WTC11 (cell line): Measurements from ENCODE around the gene KAT6B. TPM values are rescaled to one million over a fixed set of nuclear protein-coding genes. Genes with fewer than 3 reads are reported as not detected.

Experiments used
- ATAC-seq: fragments of 200-7000 bp; cut with Tn5 transposase; 2 replicates; pipeline ENCODE4 v1.10.0; 2021; ENCODE audit warnings: mild to moderate bottlenecking, moderate library complexity
- CTCF ChIA-PET: fragments of 300-600 bp; sonication (Branson Sonifier 250); formaldehyde crosslinking; loops from one replicate; lab custom pipeline; 2021; ENCODE audit warnings: antibody characterized with exemption; lab: Charles Lee
- POLR2A ChIA-PET: fragments of 350-600 bp; sonication (Branson Sonifier 250); formaldehyde crosslinking; loops from one replicate; lab custom pipeline; 2021; ENCODE audit warnings: antibody characterized with exemption; lab: Charles Lee
- DNase-seq: peaks from one replicate; pipeline ENCODE4 v3.0.0; 2021; ENCODE audit warnings: low spot score
- H3K27ac Mint-ChIP-seq: 2 replicates; pipeline ENCODE4 v1.8.0; 2021; ENCODE audit warnings: mixed read lengths
- H3K27me3 Mint-ChIP-seq: 2 replicates; pipeline ENCODE4 v1.8.0; 2021; ENCODE audit warnings: low read depth, mild to moderate bottlenecking, moderate library complexity, mixed read lengths
- H3K36me3 Mint-ChIP-seq: 2 replicates; pipeline ENCODE4 v1.8.0; 2021; ENCODE audit warnings: mixed read lengths
- H3K4me1 Mint-ChIP-seq: 2 replicates; pipeline ENCODE4 v1.8.0; 2022; ENCODE audit warnings: mixed read lengths
- H3K4me3 Mint-ChIP-seq: 2 replicates; pipeline ENCODE4 v1.8.0; 2021; ENCODE audit warnings: mild to moderate bottlenecking, moderate library complexity, mixed read lengths
- H3K9me3 Mint-ChIP-seq: 2 replicates; pipeline ENCODE4 v1.8.0; 2021; ENCODE audit warnings: mixed read lengths
- KAT7 ChIP-seq: sonication (generic); formaldehyde crosslinking; IDR thresholded peaks from 2 replicates; pipeline ENCODE4 v1.8.1; 2023; ENCODE audit warnings: missing genetic modification reagents, mild to moderate bottlenecking, borderline replicate concordance
- MLX ChIP-seq: sonication (generic); formaldehyde crosslinking; IDR thresholded peaks from 2 replicates; pipeline ENCODE4 v1.8.1; 2023; ENCODE audit warnings: mild to moderate bottlenecking, missing genetic modification reagents, moderate library complexity
- MXD4 ChIP-seq: fragments of 250-450 bp; sonication (Bioruptor Pico); IDR thresholded peaks from 2 replicates; pipeline ENCODE4 v1.8.0; 2021; ENCODE audit warnings: mild to moderate bottlenecking, moderate library complexity, borderline replicate concordance
- USF1 ChIP-seq: sonication (generic); formaldehyde crosslinking; IDR thresholded peaks from 2 replicates; pipeline ENCODE4 v1.8.0; 2022; ENCODE audit warnings: mild to moderate bottlenecking, missing genetic modification reagents
- ZNF219 ChIP-seq: sonication (generic); formaldehyde crosslinking; IDR thresholded peaks from 2 replicates; pipeline ENCODE4 v1.8.0; 2023; ENCODE audit warnings: missing genetic modification reagents, mild to moderate bottlenecking, borderline replicate concordance
- ZNF263 ChIP-seq: sonication (generic); formaldehyde crosslinking; IDR thresholded peaks from 2 replicates; pipeline ENCODE4 v1.8.1; 2022; ENCODE audit warnings: low read depth, mild to moderate bottlenecking, moderate library complexity, missing genetic modification reagents
- ZNF532 ChIP-seq: fragments of 250-450 bp; sonication (Bioruptor Pico); IDR thresholded peaks from 2 replicates; pipeline ENCODE4 v1.9.0; 2021; ENCODE audit warnings: mild to moderate bottlenecking, borderline replicate concordance
- total RNA-seq: library from RNA; stranded (reverse); gene quantifications from 3 replicates; pipeline ENCODE4 v1.2.3, GENCODE V29; 2021
- TF ChIP-seq, protein P1 (sequence below): sonication (generic); formaldehyde crosslinking; IDR thresholded peaks from 2 replicates; pipeline ENCODE4 v1.8.1; 2023; ENCODE audit warnings: mild to moderate bottlenecking, missing genetic modification reagents
- TF ChIP-seq, protein P2 (sequence below): sonication (generic); formaldehyde crosslinking; IDR thresholded peaks from 2 replicates; pipeline ENCODE4 v1.8.1; 2022; ENCODE audit warnings: missing genetic modification reagents, borderline replicate concordance
- TF ChIP-seq, protein P3 (sequence below): sonication (generic); formaldehyde crosslinking; conservative IDR thresholded peaks from 2 replicates; pipeline ENCODE4 v1.8.1; 2022; ENCODE audit warnings: mild to moderate bottlenecking, missing genetic modification reagents

KAT6B gene
- total RNA-seq, 1 experiment from 2014 or later, result 18.5 TPM

DNA sequence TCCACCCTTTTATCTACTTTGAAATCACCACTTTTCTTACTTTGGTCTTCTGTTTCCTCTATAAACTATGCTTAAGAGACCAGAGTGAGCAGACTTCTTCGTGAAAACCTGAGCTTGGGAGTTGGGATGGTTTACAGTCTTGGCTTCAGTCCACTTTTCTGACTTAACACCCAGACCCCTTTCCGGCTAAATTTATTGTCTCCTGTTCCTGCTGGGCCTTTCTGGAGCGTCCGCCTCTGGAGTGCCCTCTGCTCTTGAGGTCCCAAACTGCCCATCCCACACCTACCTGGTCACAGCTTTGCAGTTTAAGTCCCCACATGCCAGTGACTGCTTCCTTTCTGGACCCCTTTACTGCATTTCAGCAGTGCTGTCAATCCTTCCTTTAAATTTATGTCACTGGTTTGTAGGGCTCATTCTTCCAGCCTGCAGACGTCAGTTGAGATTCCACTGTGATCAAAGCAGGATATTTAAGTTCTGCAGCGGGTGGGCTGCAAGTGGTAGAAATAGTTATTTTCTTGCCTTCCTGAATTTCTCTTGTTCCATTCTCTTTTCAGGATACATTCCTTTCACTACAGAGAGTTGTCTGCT is 80.3 kb downstream of the KAT6B start:
- POLR2A ChIA-PET, result no interaction called here

More for the DNA sequence above, 80.3 kb downstream of the KAT6B start:
- no peak for ATAC-seq
- CTCF ChIA-PET, result no interaction called here
- Mint-ChIP-seq H3K27me3 (no peaks in the 10 kb centered on the region), H3K27ac (no peak overlapping the region), H3K4me1 (peaks cover 6% of the 10 kb centered on the region; the same call in 1 of the 2 replicates), H3K9me3 (no peaks in the 10 kb centered on the region), H3K36me3 (no peaks in the 10 kb centered on the region), H3K4me3 (no peak overlapping the region)
- DNase-seq, result no peak
- TF ChIP-seq, protein P1, sequence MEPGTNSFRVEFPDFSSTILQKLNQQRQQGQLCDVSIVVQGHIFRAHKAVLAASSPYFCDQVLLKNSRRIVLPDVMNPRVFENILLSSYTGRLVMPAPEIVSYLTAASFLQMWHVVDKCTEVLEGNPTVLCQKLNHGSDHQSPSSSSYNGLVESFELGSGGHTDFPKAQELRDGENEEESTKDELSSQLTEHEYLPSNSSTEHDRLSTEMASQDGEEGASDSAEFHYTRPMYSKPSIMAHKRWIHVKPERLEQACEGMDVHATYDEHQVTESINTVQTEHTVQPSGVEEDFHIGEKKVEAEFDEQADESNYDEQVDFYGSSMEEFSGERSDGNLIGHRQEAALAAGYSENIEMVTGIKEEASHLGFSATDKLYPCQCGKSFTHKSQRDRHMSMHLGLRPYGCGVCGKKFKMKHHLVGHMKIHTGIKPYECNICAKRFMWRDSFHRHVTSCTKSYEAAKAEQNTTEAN (CRISPR knock-in tag), result no peak
- TF ChIP-seq ZNF532 (no peak), ZNF219 (no peak), USF1 (no peak), KAT7 (CRISPR knock-in tag) (no peak), ZNF263 (CRISPR knock-in tag) (no peak), MXD4 (no peak), MLX (no peak)
- TF ChIP-seq, protein P2, sequence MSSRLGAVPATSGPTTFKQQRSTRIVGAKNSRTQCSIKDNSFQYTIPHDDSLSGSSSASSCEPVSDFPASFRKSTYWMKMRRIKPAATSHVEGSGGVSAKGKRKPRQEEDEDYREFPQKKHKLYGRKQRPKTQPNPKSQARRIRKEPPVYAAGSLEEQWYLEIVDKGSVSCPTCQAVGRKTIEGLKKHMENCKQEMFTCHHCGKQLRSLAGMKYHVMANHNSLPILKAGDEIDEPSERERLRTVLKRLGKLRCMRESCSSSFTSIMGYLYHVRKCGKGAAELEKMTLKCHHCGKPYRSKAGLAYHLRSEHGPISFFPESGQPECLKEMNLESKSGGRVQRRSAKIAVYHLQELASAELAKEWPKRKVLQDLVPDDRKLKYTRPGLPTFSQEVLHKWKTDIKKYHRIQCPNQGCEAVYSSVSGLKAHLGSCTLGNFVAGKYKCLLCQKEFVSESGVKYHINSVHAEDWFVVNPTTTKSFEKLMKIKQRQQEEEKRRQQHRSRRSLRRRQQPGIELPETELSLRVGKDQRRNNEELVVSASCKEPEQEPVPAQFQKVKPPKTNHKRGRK (CRISPR knock-in tag), result no peak
- TF ChIP-seq, protein P3, sequence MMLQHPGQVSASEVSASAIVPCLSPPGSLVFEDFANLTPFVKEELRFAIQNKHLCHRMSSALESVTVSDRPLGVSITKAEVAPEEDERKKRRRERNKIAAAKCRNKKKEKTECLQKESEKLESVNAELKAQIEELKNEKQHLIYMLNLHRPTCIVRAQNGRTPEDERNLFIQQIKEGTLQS (CRISPR knock-in tag), result no peak
